NCI-H345 treated with DMSO at 0.1 percent for 48 hours (cell line): ENCODE measurements around the gene KRTAP13-1.

ENCODE experiments used
- DNase-seq: peaks from one replicate; lab custom pipeline; 2025; ENCODE audit not compliant: unreplicated experiment; lab: John Stamatoyannopoulos, UW

The KRTAP13-1 gene, protein sequence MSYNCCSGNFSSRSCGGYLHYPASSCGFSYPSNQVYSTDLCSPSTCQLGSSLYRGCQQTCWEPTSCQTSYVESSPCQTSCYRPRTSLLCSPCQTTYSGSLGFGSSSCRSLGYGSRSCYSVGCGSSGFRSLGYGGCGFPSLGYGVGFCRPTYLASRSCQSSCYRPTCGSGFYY

DNA sequence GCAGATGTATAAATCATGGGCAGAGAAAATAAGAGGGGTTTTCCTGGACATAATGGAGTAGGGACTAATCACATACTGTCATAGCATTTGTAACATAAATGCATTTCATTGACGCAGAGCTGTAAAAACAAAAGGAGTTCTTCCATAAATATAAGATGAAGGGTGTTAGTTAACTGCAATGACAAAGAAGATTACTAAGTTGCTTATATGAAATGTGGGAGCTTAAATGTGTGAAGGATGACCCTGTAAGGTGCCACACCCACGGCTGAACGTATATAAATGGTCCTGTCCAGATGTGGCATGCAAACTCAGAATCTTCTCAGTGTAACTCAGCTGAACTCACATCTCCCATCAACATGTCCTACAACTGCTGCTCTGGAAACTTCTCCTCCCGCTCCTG is at the start of gene KRTAP13-1:
Gene KRTAP13-1, plus strand, starts transcription at position 301 of the 400 bp plus-strand sequence. Its CDS starts 56 bp downstream, at position 357.
- DNase-seq = no peak

DNA sequence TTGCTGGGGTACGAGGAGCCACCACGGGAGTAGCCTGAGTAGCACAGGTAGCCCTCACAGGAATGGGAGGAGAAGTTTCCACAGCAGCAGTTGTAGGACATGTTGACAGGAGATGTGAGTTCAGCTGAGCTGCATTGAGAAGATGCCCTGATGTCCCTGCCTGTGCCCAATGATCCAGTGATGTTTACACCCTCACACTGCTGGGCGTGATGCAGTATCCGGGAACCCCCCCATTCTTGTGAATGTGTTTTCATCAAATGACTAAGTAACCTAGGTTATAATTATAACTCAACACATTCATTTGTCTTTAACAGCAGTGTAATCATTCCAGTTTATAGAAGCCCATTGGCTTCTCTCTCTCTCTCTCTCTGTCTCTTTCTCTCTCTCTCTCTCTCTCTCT is 47.3 kb upstream of the KRTAP13-1 start, which contains the start of gene KRTAP23-1:
Gene KRTAP23-1, minus strand, starts transcription at position 101 of the 400 bp plus-strand sequence. Its CDS starts 0 bp downstream, at position 101.
- DNase-seq = no peak

DNA sequence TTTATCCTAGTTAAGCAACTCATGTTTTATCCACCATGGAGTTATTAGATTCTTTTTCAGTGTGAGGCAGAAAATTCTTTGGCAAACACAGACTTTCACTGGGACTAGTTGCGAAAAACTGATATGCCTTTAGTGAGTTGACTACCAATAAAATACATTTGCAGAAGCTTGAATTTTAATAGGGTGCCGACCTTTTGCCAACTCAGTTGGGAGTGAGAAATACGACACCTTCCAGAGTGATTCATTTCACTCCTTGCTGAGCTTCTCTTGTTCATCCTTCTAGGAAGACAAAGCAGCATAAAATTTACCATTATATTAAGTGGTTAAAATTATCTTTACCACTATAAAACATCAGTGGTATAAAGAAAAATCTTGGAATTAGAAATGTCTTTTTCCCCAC is 46.3 kb upstream of the KRTAP13-1 start:
- no peak for DNase-seq

DNA sequence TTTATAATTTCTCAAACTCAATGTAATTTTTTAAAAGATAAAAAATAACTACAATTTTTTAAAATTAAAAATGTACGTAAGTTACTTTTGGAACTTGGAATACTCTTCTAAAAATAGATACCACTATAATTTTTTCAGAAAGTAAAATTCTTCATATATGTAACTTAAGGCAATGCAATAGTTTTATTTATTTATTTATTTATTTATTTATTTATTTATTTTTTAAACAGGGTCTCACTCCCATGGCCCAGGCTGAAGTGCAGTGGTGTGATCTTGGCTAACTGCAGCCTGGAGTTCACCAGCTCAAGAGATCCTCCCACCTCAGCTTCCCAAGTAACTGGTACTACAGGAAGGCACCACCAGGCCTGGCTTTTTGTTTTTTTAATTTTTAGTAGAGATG is 44.3 kb upstream of the KRTAP13-1 start:
- DNase-seq = no peak

DNA sequence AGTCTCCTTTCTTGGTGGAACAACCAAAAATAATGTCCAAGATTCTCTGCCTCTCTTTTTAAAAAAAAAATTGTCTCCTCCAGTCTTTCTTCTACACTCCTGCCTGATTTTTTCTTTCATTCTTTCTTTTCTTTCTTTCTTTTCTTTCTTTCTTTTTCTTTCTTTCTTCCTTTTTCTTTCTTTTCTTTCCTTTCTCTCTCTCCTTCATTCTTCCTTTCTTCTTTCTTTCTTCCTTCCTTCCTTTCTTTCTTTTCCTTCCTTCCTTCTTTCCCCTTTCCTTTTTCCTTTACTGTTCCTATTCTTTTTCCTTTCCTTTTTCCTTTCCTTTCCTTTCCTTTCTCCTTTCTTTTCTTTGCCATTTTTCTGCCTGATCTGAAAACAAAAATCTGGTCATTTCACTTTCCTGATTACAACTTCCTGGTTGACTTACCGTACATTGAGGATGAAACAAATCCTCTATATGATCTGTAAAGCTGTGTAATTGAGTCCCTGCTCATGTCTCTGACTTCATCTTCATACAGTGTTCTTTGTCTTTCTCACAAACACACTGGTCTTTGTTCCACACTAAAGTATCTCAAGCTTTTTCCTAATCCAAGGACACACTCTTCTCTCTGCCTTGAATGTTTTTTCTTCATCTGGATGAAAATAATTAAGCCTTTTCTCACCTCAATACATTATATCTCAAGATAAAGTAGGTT is 41.4 kb upstream of the KRTAP13-1 start:
- no peak for DNase-seq

DNA sequence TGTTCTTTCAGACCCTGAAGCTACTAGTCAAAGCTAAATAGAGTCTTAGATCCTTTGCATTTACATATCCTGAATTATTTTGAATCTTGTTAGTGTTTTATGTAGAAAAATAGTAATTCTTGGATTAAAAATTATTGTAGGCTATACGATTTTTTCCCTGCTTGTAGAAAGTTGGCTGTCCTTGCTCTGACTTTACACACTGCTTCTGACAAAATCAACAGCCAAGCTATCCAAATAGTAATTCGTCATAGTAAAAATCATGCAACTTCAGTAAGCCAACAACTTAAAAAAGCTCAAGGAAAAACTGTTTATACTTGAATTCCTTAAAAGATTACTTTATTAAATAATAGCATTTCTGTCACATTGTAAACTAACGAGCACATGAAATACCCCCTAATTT is 39.9 kb upstream of the KRTAP13-1 start:
- DNase-seq = no peak

DNA sequence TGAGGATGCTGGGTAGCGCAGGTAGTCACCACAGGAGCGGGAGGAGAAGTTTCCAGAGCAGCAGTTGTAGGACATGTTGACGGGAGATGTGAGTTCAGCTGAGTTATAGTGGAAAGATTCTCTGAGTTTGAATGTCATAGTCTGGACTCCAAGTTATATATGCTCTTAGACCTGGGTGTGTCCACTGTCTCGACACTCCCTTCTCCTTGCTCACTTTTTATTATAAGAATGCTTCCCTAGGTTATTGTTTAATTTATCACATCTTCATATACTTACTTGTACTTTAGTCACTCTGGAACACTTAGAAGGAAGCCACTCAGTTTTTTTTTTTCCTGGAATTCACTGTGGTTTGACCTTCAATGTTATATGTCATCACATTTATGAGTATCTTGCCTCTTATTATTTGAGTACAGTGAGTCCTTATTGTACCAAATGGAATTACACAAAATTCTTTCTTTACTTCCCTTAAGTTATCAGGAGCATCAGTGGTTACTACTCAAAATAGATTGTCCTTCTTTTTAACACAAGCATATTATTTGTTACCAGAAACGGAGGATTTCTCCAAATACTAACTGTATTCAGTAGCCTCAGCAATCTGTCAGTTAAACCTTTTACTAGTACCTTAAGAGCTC is 23.6 kb upstream of the KRTAP13-1 start, which contains the start of gene KRTAP13-2:
Gene KRTAP13-2, minus strand, starts transcription at position 133 of the 632 bp plus-strand sequence. Its CDS starts 58 bp downstream, at position 75.
- no peak for DNase-seq

DNA sequence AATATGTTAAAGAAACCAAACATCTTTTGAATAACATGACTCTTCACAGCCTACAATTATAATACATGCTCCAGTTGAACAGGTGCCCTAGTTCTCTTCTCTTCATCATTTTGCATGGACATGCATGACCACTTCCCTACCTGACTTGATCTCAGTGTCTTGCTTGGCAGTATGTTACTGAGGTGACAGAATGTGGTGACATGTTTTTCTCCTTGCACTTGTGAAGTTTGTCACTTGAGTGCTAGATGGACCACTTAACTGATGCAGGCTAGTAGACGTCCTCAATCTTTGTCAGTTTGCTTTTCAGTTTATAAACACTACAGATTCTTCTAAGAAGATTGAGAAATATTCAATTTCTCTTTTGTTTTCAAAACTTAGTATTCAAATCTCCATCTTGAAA is 13.6 kb upstream of the KRTAP13-1 start:
- no peak for DNase-seq

DNA sequence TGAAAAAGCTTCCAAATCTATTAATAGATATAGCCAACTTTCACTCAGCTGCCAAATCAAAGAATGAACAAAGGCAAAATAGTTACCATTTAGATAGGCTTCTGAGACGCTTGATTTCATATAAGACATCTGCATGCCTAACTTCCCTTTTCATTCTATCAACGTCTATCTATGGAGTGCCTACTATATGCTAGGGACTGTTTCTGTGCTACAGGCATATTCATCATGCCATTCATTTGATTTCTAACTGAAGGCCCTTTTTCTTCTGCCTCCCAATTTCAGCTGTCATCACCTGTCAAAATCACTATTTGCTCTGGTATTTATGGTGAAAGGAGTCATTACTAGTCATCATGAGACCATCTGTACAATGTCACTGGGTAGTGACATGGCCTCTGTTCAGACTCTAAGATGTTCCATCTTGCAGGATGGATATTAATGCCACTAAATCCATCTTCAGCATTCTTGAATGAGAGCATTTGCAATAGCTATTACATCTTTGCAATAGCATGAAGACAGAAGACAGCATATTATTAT is 4.3 kb upstream of the KRTAP13-1 start:
- no peak for DNase-seq

DNA sequence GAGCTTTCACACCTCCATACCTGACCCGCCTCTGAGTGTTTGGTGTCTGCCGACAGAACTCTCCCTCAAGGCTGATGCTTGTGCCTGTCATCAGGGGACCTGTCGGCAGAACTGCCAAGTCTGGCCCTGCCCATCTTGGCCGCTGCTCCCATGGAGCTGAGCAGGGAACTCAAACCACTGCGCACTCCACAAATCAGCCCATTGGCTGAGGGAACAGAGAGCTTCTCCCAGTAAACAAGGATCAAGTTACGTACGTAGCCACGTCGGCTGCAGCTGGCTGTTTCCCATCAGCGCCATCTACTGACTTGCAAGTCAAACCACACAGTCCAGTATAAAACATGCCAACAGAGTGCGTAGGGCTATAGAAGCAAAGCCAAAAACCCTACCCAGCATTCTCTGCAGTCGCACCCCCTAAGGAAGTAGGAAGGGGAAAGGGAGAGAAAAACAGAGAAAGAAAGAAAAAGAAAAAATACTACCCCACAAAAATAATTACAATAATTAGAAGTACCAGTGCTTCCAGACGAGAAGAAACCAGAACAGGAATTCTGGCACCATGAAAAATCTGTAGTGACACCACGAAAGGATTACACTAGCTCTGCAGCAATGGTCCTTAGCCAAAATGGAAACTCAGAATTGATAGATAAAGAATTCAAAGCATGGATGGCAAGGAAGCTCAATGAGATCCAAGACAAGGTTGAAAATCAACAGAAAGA is 13.1 kb downstream of the KRTAP13-1 start:
- DNase-seq = no peak

DNA sequence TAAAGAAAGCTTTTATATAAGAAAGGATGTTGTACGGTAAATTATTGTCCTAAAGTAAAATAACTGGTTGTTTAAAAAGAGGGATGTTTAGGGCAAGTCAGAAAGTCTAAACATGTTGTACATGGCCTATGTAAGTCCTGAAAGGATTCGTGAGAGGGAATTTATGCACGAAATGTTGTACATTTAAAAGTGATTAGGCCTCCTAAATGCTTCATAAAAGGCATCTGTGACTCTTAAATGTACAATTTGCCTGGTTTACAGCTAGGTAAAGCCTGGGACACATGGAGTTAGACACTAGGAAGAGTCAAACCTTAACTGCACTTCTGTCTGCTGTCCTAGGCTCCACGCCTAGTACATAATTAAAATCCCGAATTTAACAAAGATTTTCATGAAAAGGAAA is 20.2 kb downstream of the KRTAP13-1 start:
- DNase-seq = no peak

DNA sequence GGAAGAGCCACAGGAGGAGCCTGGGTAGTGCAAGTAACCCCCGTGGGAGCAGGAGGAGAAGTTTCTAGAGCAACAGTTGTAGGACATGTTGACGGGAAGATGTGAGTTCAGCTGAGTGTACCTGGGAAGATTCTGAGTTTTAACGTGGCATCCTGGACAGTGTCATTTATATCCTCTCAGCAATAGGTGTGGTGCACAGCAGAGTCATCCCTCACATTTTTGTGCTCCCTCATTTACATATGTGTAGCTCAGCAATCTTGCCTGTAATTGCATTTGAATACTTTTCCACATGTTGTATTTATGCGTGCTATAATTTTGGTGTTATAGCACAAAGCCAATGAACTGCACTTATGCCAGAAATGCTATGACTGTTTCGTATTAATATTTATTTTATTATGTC is 30.0 kb downstream of the KRTAP13-1 start, which contains the start of gene KRTAP13-3:
Gene KRTAP13-3, minus strand, starts transcription at position 101 of the 400 bp plus-strand sequence. Its CDS starts 14 bp downstream, at position 87.
- no peak for DNase-seq

DNA sequence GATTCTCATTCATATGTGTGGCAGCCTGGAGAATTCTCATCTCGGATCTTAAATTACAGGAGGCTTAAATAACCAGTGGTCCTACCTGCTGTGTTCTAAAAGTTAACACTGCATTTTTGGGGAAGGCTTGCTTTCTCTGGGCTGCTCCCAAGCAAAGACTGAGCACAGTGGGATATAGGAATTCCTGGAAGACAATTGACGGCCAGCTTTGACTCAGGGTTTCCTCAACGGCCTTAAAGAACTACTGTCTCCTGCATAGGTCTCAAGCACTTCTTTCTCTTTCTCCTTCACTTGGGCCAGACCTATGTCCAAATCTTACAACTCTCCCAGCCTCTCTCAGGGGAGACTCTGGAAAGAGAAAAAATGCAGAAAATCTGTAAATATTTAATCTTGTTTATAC is 30.9 kb downstream of the KRTAP13-1 start:
- DNase-seq = no peak

DNA sequence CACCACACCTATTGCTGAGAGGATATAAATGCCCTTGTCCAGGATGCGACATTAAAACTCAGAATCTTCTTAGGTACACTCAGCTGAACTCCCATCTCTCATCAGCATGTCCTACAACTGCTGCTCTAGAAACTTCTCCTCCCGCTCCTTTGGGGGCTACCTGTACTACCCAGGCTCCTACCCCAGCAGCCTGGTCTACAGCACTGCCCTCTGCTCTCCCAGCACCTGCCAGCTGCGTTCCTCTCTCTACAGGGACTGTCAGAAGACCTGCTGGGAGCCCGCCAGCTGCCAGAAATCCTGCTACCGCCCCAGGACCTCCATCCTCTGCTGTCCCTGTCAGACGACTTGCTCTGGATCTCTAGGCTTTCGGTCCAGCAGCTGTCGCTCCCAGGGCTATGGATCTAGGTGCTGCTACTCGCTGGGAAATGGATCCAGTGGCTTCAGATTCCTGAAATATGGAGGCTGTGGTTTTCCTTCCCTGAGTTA is 34.4 kb downstream of the KRTAP13-1 start, which contains the start of gene KRTAP13-4:
Gene KRTAP13-4, plus strand, starts transcription at position 51 of the 486 bp plus-strand sequence. Its CDS starts 56 bp downstream, at position 107.
- DNase-seq = no peak

DNA sequence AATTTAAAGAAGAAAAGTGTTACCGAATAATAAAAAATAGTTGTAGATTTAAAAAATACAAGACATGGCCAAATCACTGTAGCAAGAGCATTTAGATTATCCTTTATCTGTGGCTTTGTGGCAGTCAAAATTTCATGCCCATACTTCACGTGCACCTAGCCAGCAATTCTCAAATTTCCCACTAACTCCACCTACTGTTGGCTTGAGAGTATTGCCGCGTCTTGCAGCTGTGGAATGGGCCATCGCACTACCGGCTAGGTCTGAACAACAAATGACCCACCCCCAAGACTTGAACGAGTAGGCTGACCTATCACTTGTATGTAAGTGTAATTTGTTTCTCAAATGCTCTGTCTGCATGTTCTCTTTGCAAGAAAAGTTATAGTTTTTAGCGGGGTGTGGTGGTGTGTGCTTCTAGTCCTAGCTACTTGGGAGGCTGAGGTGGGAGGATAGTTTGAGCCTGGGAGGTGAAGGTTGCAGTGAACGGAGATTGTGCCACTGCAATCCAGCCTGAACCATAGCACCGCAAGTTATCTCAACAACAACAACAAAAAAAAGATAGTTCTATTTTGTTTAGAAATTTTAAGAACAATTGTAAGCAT is 38.3 kb downstream of the KRTAP13-1 start:
- no peak for DNase-seq

DNA sequence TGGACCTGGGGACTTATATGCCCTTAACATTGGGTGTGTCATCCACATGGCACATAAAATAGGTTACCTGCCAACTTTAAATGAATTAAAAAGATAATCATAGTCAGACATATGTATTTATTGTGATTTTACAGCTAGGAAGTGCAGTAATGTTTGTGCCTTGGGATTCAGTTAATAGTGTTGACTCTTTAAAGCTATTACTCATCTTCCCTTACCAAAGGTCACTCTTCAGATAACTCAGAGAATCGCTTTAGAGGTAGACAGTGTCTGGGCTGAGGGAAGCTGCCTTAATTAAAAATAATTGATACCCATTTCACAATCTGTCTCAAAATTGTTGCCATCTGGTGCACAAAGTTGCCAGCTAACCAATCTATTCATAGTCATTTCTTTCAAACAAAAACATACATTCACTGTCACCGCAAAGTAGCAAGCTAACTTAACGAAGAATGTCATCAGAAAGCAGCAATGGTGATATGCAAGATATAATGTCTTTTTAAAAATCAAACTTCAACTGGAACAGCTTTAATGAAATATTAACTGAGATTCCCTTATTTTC is 41.3 kb downstream of the KRTAP13-1 start:
- DNase-seq = no peak

DNA sequence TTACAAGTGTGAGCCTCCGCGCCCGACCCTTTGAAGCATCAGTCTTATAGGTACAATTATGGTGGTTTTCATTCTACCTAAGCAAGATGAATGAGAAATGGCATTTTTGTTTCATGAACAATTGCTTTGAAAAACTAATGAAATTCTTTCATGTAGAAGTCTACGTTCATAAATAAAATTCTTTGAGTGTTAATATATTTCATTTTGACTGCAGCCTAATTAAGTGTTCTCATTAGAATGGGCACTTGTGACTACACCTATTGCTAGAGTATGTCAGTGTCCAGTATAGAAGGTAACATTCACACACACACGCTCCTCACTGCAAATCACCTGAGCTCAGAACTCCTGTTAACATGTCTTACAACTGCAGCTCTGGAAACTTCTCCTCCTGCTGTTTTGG is 44.1 kb downstream of the KRTAP13-1 start, which contains the start of gene KRTAP15-1:
Gene KRTAP15-1, plus strand, starts transcription at position 301 of the 400 bp plus-strand sequence. Its CDS starts 53 bp downstream, at position 354.
- no peak for DNase-seq

DNA sequence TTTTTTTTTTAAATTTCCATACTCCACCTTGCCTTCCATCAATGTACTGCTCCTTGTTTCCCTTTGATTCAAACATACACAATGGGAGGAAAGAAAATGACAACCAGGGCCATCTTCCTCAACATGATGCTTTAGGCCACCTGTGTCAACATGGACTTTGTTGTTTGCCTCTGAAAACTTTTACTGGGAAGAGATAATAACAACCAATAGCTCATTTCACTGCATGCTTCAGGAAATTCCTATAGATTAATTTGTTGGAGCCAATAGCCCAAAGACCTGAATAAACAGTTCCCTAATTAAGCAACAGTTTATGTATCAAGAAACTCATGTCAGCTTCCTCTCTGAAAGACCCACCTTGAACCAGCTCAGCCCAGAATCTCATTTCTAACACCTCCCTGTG is 47.4 kb downstream of the KRTAP13-1 start:
- no peak for DNase-seq

DNA sequence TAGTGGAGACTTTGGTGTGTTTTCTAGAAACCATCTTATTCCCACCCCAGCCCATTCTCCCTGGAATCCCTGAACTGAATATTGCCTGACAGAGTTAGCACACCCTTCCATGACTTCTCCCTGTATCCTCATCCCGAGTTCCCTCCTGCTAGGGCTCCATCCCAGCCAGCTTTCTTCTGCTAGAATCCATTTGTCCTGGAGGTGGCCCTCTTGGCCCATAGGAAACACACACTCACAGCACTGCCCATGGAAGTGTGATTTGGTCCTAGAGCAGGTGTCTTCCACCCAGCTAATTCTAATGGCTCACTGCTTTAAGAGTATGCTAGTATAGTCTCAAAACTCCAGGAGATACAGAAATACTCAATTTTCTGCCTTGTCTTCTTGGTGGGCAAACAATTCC is 48.4 kb downstream of the KRTAP13-1 start:
- DNase-seq = no peak
